ENCODE results near the gene SCD.
A peak's percentile ranks its signal among the peaks of the same experiment; 100 is the strongest.
"Not testable (repeated sequence)": the region's sequence is repeated elsewhere in the genome, so short reads cannot be mapped to it uniquely, and the experiment has no call there.

Gene SCD

DNA sequence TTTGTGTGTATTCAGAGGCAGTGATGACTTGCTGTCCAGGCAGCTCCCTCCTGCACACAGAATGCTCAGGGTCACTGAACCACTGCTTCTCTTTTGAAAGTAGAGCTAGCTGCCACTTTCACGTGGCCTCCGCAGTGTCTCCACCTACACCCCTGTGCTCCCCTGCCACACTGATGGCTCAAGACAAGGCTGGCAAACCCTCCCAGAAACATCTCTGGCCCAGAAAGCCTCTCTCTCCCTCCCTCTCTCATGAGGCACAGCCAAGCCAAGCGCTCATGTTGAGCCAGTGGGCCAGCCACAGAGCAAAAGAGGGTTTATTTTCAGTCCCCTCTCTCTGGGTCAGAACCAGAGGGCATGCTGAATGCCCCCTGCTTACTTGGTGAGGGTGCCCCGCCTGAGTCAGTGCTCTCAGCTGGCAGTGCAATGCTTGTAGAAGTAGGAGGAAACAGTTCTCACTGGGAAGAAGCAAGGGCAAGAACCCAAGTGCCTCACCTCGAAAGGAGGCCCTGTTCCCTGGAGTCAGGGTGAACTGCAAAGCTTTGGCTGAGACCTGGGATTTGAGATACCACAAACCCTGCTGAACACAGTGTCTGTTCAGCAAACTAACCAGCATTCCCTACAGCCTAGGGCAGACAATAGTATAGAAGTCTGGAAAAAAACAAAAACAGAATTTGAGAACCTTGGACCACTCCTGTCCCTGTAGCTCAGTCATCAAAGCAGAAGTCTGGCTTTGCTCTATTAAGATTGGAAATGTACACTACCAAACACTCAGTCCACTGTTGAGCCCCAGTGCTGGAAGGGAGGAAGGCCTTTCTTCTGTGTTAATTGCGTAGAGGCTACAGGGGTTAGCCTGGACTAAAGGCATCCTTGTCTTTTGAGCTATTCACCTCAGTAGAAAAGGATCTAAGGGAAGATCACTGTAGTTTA lies 15.8 kb downstream of the SCD start:
- DNase-seq = no peak

DNA sequence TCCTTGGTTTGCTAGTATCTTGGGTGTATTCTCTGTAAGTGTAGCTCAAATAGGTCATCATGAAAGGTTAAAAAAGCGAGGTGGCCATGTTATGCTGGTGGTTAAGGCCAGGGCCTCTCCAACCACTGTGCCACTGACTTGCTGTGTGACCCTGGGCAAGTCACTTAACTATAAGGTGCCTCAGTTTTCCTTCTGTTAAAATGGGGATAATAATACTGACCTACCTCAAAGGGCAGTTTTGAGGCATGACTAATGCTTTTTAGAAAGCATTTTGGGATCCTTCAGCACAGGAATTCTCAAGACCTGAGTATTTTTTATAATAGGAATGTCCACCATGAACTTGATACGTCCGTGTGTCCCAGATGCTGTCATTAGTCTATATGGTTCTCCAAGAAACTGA lies 17.1 kb downstream of the SCD start:
- DNase-seq = no peak

DNA sequence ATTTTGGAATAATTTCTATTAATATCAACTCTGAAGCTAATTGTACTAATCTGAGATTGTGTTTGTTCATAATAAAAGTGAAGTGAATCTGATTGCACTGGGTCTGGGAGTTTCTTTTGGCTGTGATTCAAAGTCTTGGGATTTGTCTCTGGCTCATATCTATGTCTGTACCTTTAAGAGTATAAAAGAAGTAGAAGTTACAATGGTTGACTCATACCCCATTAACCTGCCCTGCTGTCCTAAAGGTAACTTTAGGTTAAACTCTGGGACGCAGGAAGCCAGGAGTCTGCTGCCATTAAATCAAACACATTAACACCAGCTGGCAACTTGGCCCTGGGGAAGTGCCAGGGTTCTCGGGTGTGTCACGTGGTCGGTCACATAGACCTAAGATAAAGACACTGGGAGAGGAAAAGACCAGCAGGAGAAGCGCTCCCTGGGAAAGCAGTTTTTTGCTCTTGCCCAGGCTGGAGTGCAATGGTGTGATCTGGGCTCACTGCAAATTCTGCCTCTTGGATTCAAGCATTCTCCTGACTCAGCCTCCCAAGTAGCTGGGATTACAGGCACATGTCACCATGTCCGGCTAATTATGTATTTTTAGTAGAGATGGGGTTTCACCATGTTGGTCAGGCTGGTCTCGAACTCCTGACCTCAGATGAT lies 17.8 kb downstream of the SCD start:
- DNase-seq = no peak

DNA sequence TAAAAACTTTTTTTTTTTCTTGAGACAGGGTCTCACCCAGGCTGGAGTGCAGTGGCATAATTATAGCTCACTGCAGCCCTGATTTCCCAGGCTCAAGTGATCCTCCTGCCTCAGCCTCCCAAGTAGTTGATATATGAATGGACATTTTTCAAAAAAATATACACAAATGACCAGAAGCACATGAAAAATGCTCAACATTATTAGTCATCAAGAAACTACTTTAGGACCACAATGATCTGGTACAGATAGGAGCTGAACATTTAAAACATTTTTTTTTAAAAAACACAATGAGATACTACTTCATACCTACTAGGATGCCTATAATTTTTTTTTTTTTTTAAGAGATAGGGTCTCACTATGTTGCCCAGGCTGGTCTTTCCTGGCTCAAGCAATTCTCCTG lies 21.7 kb downstream of the SCD start:
- no peak for DNase-seq

DNA sequence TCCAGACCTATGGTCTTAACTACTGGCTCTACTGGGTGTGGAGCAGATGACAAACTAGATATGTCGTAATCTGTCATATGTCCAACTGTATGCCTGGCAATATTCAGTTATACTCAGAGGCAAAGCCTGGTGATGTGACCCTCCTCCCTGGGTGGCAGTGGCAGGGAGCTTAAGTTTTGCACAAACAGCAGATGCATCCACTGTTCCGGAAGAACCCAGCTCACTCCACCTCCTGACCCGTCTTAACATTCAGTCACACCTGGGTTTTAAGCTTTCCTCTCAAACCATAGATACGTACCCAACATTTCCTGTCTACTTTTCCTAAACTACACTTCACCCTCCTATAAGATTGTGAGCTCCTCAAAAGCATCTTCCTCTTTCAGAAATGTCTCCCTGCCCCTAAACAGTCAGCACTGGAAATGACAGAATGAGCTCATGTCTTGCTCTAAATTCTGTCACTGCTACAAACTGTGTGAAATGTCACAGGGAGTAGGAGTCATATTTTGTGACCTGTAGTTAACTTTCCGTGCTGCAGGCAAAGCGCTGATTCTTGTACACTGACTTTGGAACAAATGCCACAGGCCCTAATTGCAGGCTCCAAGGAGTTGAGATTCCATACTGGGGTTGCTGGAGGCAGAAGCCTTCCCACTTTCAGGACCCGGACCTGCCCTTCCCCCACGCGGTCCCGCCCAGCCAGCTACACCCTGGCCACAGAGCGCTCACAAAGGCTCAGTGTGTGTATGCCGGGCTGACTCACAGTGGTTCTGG lies 23.9 kb downstream of the SCD start:
- DNase-seq = peak; percentile 12

DNA sequence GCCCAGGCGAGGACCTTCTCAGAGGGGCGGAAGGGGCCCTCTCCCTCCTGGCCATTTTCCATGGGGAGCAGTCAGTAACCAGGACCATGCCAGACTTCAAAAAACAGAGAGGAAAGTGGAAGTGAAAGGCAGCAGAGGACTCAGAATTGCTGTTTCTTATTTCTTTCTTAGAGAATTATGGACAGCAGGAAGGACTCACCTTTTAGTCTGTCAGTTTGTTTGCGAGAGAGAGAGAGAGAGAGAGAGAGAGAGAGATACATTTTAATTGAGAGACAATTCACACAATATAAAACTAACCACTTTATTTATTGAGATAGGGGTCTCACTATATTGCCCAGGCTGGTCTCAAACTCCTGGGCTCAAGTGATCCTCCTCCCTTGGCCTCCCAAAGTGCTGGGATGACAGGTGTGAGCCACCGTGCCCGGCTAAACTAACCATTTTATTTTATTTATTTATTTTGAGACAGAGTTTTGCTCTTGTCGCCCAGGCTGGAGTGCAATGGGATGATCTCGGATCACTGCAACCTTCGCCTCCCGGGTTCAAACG lies 24.5 kb downstream of the SCD start:
- no peak for DNase-seq

DNA sequence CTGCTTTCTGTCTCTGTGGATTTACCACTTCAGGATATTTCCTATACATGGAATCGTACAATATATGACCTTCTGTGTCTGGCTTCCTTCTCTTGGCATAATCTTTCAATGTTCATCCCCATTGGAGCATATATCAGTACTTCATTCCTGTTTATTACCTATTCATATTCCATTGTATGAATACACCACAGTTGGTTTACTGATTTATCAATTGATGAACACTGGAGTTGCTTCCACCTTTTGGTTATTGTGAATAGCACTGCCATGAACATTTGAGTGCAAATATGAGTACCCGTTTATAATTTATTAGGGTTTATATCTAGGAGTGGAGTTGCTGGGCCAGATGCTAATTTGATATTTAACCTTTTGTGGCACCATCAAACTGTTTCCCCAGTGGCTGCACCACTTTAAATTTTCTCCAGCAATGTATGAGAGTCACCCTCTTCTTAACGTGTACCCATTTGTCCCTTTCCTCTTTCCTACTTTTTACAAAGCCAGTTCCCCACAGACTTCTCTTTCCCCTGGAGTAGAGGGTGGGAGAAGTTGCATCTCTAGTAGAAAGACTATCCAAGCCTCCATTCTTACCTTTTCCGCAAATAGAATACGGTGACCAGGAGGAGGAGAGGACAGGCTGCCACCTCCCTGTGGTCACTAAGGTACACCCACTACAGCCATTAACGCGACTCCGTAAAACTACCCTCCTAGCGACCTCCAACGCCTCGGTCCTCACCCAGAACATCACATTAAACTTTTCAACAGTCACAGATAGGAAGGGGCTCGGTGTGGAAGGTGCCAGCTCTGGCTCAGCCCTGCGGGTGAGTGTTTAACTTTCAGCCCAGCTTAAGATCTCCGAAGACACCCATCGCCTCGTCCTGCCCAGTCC lies 25.6 kb downstream of the SCD start:
- no peak for DNase-seq

DNA sequence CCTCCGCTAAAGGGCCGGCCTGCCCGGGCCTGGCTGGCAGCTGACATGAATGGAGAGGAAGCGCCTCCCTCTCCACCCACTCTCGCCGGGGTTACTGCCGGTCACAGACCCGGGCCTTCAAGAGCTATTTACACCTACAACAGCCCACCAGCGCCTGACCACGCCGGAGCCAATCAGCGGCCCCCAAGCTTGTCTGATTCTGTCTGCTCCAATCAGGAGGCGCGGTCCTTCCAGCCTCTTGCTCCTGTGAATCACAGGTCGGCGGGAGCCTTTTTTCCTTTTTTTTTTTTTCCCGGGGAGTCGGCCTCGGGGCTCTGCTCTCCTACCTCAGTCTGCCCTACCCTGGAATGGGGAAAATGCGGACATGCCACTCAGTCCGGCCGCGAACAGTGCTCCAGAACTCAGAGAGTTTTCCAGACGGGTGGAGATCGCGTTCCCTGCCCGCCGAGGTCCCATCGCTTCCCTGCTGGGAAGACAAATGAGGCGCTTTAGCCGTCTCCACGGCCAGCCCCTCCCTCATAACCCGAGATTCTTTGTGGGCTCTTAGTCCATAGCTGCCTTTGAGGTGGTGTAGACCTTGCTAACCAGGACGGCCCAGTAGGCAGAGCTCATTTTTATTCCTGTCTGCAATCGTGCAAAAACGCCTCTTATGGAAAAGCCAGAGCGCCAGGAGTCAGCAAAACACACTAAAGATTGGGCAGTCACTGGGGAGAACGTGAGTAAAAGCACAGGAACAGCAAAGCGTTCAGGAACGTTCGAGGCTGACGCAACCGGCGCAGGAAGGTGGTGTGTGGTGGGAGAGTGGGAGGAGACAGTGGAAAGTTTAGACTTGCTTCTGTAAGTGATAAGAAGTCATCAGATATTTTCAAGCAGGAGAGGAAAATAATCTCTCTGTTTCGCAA lies 26.5 kb downstream of the SCD start:
- peak; percentile 87 for DNase-seq

DNA sequence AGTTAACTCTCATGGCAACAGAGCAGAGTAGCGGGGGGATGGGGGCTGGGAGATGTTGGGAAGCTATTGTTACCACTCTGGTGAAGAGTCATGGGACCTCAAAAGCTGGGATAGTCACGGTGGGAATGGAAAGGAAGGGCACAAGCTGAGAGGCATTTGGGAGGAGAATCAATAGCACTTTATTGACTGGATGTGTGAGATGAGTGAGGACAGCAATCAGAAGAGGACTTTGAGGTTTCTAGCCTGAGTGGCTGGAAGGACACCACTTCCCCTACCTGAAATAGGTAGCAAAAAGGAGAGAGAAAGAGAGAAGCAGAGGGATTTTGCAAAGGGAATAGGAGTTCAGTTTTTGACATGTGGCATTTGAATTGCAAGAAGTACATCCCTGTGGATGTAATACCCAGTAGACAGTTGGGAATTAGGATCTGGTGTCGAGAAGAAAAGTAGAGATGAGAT lies 27.2 kb downstream of the SCD start:
- no peak for DNase-seq

DNA sequence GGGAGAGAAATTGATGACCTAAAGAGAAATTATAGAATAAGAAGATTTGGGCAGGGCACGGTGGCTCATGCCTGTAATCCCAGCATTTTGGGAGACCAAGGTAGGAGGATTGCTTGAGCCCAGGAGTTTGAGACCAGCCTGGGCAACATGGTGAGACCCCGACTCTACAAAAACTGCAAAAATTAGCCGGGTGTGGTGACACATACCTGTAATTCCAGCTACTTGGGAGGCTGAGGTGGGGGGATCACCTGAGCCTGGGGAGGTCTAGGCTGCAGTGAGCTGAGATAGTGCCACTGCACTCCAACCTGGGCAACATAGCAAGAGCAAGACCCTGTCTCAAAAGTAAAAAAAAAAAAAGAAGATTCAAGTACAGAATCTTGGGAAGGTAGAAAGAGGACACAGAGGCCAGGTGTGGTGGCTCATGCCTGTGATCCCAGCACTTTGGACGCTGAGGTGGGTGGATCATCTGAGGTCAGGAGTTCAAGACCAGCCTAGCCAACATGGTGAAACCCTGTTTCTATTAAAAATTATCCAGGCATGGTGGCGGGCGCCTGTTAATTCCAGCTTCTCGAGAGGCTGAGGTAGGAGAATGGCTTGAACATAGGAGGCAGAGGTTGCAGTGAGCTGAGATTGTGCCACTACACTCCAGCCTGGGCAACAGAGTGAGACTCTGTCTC lies 27.8 kb downstream of the SCD start:
- DNase-seq = not testable (repeated sequence)

DNA sequence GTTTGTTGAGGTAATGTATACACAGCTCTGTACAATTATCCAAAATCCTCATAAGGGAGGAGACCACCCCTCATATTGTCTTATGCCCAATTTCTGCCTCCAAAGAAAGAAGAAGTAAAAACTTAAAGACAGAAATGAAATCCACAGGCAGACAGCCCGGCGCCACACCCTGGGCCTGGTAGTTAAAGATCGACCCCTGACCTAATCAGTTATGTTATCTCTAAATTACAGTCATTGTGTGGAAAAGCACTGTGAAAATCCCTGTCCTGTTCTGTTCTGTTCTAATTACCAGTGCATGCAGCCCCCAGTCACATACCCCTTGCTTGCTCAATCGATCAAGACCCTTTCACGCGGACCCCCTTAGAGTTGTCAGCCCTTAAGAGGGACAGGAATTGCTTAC lies 29.6 kb downstream of the SCD start:
- not testable (repeated sequence) for DNase-seq

DNA sequence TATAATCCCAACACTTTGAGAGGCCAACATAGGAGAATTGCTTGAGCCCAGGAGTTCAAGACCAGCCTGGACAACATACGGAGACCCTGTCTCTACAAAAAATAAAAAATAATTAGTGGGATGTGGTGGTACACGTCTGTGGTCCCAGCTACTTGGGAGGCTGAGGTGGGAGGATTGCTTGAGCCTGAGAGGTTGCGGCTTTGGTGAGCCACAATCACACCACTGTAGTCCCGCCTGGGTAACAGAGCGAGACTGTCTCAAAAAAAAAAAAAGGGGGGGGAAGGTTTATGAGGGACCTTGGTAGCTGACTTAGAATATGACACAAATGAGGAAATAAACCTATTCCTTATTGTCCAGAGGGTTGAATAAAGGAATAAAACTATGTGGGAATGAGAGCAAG lies 30.8 kb downstream of the SCD start:
- DNase-seq = no peak

DNA sequence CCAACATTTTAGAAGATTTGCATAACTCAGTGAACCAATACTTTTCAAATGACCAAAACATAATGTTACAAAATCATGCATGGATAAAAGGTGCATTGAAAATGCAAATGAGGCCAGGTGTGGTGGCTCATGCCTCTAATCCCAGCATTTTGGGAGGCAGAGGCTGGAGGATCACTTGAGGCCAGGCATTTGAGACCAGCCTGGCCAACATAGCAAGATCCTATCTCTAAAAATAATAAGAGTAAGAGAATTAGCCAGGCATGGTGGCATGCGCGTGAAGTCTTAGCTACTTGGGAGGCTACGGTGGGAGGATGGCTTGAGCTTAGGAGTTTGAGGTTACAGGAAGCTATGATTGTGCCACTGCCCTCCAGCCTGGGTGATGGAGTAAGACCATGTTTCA lies 33.4 kb downstream of the SCD start:
- no peak for DNase-seq

DNA sequence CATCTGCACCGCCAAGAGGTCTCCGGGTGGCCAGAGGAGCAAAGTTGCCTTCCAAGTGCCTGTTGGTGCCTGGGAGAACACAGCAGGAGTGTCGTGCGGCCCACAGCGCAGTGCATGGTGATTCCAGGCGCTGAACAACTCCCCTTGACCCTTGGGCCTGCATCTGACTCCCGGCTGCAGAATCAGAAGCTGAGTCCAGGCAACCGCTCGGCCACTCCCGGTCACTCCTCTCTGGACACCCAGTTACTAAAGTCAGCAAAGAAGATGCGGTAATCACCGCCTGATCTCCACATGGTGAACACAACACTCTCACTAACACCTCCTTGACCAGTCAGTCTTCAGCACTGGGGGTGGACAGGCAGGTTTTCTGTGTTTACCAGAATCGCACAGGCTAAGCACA lies 35.5 kb downstream of the SCD start:
- DNase-seq = no peak

DNA sequence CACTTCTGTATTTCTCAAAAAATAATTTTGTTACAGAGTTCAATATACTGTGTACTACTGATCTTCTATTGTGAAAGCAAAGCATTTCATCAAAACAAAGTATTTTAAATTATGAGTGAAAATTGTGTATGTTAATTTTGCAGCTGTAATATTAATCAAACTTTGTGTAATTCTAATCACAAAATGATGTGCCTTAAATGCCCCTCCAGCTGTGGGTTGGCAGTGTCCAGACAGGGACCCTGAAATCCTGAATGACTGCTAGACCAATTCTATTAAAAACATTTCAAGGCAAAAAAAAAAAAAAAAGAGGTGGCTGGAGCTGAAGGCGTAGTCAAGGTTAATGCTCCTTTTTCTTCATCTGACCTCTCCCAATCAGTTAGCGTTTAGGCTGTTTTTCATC lies 36.2 kb downstream of the SCD start:
- DNase-seq = no peak

DNA sequence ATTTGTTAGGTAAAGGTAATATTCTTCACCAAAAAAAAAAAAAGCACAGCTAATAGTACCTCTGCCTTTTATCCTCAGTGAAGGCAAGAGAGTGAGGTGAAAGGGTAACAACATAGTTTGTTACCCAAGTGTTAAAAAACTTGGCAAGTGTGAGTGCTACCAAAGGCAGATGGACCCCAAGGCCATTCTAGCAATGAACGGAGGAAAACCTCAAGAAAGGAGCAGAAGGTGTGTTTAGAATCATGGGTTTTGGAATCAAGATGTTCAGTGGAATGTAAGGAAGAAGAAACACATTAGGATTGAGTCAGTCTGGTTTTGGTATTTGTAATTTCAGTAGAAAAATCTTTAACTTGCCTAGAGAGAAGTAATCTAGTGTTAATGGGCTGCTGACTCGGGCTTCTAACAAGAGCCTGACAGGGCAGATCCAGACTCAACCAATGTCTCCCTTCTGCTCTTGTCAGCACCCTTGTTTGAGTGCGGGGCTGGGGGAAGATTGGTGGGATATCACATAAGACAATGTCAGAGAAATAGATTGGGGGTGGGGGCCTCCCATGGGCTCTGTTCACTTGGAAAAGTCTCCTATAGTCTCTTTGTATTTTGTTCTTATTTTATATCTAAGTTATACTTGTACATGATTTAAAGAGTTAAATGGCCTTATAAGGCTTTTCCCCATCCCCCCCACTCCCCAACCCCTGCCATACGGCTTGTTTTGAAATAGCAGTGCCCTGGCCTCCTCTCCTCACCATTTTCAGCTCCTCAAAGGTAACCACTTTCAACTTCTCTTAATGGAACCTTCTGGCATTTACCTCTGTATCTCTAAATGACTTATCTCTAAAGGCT lies 44.4 kb downstream of the SCD start:
- no peak for DNase-seq

DNA sequence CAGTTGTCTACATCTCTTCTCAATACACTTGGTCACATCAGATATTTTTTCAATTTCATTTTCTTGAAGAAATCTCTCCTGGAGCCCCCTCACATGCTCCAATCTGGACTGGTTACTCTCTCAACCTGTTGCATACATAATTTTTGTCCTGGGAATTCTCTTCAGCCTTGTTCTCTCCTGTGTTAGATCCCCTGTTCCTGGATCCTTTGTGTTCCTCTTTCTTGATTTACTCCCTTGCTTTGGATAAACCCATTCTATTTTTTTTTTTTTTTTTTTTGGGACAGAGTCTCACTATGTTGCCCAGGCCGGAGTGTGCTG lies 45.6 kb downstream of the SCD start:
- no peak for DNase-seq

DNA sequence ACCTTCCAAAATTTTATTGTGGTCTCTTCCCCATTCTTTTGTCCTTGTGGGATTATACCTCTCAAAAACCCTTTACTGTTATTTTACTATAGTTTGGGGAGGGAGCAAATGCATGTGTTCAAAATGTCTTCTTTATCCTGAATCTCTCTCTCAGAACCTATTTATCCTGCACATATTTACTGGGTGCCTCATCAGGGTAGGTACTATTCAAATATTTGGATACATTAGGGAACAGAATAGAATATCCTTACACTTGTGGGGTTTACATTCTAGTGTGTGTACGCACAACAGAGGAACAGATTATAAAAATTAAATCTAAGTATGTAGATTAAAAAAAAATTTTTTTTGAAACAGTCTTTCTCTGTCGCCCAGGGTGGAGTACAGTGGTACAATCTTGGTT lies 48.6 kb downstream of the SCD start:
- DNase-seq = no peak

DNA sequence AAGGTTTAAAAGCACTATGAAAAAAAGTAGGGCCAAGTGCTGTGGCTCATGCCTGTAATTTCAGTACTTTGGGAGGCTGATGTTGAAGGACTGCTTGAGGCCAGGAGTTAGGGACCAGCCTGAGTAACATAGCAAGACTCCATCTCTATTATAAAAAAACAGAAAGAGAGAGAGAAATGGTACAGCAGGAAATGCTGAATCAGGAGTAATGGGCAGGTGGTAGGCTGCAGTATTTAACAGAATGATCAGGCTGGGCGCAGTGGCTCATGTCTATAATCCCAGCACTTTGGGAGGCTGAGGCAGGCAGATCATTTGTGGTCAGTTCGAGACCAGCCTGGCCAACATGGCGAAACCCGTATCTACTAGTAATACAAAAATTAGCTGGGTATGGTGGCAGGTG lies 49.6 kb downstream of the SCD start:
- no peak for DNase-seq

Measured in NCI-H2227 treated with DMSO at 0.1 percent for 48 hours (cell line).